Stimulated activated CD8-positive, alpha-beta memory T cell treated with anti-CD3 and anti-CD28 coated beads, Interleukin-7, amount 100 ng/mL, for 24 hours (primary cell): Measurements from ENCODE around the gene FANCC.
"Not testable (repeated sequence)": the region's sequence is repeated elsewhere in the genome, so short reads cannot be mapped to it uniquely, and the experiment has no call there.

Experiments used
- DNase-seq: peaks from one replicate; pipeline ENCODE4 v3.0.0-alpha.2; 2020; ENCODE audit warnings: low read depth

Gene FANCC

DNA sequence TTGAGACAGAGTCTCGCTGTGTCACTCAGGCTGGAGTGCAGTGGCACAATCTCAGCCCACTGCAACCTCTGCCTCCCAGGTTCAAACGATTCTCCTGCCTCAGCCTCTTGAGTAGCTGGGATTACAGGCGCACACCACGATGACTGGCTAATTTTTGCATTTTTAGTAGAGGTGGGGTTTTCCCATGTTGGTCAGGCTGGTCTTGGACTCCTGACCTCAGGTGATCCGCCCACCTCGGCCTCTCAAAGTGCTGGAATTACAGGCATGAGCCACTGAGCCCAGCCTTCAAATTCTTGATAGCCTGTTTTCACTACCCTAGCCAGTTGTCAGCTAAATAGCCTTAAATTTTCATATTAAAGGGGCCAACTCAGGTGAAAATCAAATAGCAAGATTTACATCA is 11.6 kb upstream of the FANCC start:
- DNase-seq = not testable (repeated sequence)

DNA sequence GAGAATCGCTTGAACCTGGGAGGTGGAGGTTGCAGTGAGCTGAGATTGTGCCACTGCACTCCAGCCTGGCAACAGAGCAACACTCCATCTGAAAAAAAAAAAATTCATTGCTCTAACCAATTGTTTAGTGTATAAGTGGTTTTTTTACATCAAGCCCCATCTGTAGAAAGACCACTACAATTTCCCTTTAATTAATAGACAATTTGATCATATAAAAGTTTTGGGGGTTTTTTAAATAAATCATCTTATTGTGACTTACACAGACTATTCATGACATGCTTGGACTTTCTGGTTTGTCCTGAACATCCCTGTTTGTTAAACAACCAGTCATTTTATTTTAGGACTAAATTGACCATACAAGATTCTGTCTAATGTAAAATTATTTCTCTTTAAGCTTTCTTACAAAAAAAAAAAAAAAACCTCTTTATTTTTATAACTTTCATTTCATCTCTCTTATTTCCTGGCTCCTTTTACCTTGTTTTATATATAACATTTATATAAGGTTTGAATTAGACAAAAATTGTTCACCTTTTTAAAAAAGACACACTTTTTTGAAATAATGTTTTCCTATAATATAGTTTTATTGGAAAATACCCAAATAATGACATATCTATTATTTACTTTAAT is 9.8 kb upstream of the FANCC start:
- DNase-seq = no peak

DNA sequence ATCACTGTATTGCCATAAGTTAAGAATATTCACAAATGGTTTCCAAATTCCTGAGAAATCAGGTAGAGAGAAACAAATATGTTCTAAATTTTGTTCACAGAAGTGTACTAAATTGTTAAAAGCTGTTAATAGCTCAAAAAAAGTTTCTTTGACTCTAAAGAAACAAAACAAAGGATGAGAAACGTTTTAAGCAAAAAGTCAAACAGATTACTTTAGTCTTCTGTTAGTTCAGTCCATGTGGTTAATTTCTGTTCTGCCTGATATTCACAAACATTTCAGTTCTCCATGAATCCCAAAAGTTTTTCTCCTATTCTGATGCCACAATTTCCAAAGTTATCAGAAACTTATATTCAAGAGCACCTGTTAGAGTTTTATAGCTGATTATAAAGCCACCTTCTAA is 7.7 kb upstream of the FANCC start:
- no peak for DNase-seq

DNA sequence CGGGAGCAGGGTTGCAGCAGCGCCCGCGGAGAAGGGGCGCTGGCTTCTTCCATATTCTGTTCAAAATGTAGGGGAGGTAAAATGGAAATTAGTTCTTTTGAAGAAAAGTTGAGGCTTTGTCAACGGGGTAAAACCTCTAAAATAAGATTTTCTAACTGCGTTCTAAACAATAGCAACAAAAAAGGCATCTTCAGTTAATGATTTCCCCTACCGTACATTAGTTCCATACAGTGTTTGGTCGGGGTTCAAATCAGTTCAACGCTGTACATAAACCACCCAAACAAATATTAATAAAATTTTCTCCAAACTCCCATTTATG is 343 bp upstream of the FANCC start:
- no peak for DNase-seq

DNA sequence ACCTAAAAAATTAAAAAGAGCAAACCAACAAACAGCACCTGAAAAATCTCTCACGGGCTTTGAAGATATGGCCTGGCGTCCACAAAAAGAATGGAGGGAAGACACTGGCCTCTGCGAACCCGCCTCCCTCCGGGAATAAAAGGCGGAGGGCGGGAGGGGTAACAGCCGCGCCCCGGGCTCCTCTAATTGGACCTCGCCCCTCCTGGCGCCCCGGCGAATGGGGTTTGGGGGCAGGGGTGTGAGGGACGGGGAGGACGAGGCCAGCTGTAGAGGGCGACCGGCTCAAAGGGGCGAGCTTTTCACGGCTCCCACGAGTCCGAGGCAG is 753 bp downstream of the FANCC start:
- no peak for DNase-seq

DNA sequence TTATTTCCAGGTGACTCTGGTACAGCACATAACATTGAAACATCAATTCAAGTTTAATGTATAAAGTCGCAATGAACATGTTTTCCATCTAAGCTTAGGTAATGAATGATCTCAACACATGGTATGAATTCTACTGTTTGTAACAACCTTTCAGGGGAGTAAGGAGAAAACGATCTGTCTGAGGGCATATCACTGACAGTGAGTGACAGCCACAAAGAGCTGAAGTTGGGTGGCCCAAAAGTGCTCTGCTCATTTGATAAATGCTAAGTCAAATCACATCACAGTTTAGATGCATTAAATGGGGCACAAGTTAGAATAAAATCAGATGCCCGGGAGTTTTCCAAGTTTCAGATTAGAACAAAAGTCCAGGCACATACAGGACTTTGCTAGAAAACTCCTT is 1.2 kb downstream of the FANCC start:
- no peak for DNase-seq

- DNase-seq = no peak
These were observed 2.3 kb downstream of the FANCC start for GRCh38 chr9:95315108-95315746.

GRCh38 chr9:95313010-95313498 is 4.5 kb downstream of the FANCC start:
- DNase-seq = no peak

DNA sequence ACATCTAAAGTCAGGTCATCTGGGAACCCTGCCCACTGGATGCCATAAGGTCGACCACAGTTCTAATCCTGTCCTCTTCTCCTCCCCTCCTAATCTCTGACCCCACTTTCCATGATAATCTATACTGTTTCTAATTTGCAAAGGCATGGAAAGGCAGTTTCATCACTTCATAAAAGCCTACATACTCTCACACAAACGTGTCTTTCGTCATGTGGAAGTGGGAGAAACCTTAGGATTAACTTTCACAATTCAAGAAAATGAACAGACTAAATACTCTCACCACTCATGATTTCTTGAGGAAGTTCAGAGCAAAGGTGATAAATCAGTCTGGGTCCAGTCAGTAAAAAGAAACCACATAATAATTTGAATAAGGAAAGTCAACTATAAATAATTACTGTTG is 5.5 kb downstream of the FANCC start:
- no peak for DNase-seq

DNA sequence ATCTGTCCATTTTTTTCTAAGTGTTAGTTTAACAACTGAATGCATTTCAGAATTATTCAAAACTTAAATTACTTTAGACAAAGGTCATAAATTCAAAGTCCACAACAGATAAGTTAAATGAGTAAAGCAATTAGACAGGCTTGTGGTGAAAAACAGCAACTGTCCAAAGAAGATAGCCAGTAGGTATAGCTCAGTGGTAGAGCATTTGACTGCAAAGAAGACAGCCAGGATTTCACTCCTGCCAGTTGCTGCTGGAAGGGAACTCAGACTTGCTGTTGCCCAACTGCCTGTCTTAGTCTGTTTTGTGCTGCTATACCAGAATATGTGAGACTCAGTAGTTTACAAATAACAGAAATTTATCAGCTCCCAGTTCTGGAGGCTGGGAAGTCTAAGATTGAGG is 10.0 kb downstream of the FANCC start:
- no peak for DNase-seq

- no peak for DNase-seq
These were observed 10.7 kb downstream of the FANCC start for GRCh38 chr9:95306819-95307218.

DNA sequence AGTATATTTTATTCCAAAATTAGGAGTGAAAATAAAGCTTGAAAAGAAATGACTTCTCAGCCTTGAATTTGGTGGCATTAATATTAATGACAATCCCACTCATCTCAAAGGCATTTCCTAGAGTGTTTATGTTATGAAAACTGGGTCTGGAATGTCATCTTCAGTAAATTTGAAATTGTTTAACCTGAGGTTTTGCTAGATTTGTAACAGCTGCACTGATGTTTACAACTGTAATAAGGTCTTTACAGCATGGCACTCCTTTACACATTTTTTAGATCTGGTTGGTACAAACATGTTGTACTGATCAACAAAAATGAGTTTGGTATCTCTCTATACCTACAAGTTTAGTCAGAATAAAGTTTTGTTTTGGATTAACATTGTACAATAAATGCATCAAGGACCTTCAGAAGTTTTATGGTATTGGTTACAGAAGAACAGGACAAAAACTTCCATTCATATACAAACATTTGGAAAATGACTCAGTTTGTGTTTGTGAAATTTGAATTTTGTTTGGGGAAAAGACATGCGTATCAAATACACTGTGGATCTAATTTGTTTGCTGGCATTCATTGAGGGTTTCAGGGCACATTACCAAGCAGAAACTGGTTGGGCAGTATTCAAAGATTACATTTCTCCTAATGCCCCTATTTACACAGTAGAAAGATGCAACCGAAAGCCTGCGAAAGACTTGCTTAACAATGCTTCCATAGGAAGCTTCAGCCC is 11.6 kb downstream of the FANCC start:
- DNase-seq = no peak

DNA sequence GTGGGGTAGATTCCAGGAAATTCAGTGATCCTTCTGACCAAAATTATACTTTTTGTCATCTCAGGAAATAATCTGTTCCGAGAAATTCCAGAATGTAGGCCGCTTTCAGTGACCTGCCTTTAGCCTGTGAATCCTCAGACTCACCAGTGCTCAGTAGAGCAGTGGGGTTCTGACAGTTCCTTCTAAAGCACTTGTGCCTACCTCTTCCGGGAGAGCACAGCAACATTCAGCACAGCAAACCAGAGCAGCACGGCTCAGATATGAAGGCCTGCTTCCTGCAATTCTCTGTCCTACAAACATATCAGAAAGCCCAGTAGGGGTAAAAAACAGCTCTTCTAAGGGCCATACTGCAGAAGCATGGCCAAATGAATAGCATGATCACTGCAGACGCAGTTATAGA is 15.0 kb downstream of the FANCC start:
- no peak for DNase-seq

DNA sequence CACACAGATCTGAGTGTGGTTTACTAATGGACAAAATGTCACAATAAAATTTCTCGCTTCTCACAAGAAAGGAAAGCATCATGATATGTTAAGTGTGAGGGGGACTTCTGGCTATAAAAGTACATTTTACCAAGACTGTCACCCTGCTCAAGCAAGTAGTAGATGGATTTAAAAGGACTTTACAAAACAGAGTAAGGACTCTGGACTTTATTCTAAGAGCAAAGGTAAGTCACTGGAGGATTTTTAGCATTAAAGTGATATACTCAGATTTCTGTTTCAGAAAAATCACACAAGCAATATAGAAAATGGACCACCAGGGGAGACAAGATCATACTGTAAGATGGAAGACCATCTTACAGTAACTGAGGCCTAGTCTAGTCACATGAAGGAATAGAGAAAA is 19.7 kb downstream of the FANCC start:
- DNase-seq = no peak

DNA sequence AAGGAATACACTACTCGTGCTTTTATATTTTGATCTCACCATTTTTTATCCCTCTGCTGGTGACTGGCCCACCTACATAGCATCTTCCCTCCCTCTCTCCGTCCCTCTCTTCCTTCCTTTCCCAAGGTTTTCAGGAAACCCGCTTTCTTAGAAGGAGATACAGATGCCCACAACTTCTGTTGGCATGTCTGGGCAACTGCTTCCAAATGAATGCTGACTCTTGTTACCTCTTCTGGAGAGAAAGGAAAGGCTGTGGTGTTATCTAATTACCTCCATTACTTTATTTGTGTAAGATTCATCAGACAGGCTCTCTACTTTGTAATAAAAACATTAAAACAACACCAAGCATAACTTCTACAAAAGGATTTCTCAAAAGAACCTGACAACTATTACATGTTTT is 20.2 kb downstream of the FANCC start:
- no peak for DNase-seq

GRCh38 chr9:95296761-95297160 is 20.7 kb downstream of the FANCC start:
- DNase-seq = no peak

GRCh38 chr9:95293296-95293695 is 24.2 kb downstream of the FANCC start:
- not testable (repeated sequence) for DNase-seq

GRCh38 chr9:95292226-95292625 is 25.3 kb downstream of the FANCC start:
- no peak for DNase-seq

DNA sequence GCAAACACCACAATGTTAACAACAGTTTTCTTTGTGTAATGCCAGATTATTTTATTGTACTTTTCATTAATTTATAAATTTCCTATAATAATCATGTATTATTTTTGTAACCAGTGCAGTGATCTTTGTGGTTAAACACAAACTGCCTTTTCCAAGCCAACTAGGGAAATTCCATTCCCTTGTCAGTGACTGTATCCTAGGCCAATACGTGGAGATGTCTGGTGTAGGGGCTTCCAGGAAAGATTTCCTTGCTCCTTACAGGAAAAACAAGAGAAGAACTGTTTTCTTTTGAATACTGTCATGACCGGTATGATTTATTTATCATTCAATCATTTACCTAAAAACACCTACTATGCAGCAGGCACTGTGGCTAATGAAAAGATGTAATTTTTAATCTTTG is 31.4 kb downstream of the FANCC start:
- no peak for DNase-seq

- no peak for DNase-seq
These were observed 32.2 kb downstream of the FANCC start for GRCh38 chr9:95285307-95285706.

DNA sequence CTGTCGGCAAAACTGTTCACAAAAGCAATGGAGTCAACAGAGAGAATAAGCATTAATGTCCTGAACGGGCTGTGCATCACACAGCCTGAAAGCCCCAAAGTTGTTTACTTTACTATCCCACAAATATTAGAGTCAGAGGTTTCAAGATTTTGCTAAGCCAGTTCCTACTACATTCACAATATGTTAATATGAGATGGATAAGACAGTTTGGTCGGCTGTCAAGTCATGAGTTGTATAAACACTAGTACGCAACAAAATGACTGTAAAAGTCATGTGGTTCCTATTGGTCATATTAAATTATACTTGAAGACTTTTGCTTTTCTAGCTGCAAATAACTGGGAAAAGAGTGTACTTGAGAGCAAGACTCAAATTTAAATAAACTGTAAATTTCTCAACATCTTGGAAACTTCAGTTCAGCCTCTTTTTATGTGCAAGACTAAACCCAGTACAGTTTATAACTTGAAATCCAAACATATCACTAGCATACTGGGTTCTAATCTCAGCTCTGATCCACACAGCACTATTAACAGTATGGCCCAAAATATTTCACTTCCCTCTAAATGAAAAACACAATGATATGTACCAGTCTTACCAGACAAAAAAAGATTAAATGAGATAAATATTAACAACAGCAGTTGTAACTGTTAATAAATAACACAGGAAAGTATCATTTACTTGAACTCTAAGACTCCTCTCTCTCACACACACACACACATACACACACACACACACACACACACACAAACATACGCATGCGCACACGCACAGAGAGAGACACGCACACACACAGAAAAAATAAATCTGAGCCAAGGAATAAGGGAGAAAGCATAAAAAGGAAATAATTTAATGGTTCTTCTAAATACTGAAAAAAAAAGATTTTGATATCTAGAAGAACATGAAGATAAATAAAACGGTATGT is 33.1 kb downstream of the FANCC start:
- no peak for DNase-seq

DNA sequence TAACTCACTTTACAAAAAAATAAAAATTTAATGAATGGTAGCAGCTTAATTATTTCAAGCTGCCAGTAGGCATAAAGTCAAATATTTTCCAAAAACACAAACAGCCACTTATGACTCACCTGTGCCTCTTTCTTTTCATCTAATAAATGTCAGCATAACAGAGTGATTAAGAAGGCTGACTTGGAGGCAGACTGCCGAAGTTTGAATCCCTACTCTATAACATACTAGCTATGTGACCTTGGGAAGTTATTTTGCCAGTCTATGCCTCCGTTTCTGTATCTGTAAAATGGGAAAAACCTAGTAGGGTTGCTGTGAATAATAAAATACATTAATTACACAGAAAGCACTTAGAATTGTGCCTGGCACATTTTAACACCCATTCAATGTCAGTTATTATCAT is 33.8 kb downstream of the FANCC start:
- DNase-seq = no peak

GRCh38 chr9:95282332-95282731 is 35.2 kb downstream of the FANCC start:
- DNase-seq = no peak
